GM18508 (cell line): ENCODE data around the gene TMF1.

ENCODE experiments used
- ATAC-seq: cut with Tn5 transposase; IDR thresholded peaks from one replicate; pipeline ENCODE4 v1.9.1; 2021; ENCODE audit warnings: moderate number of reproducible peaks; ENCODE audit not compliant: insufficient read depth, unreplicated experiment

The TMF1 gene

DNA sequence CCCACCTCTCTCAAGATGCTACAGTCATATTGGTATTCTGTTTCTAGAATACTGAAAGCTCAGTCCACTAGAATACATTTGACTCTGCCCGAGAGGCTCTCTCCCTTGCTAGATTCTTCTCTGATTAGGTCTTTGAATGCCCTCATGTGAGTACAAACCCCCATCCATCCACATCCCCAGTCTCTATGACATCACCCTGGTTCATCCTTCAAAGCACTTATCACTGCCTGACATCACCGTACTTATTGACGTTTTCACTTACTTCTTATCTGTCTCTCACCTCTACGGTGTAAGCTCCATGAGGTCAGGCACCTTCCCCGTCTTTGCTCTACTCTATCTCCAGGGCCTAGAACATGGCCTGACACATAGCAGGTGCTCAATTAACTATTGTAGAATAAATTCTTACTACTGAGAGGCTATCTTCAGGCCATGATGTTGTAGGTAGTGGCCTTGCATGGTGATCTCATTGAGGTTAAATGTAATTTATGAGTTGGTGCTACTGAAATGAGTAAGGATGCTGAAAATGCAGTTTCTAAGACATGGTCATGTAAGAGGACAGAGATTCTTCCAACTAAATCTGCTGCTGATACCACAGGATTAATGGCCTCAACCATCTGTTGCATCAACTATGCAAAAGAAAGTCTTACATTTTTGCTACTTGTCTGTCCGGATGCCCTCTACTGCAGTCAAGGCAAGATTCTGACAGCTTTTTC, 65.5 kb downstream of the TMF1 start:
- ATAC-seq = no peak

DNA sequence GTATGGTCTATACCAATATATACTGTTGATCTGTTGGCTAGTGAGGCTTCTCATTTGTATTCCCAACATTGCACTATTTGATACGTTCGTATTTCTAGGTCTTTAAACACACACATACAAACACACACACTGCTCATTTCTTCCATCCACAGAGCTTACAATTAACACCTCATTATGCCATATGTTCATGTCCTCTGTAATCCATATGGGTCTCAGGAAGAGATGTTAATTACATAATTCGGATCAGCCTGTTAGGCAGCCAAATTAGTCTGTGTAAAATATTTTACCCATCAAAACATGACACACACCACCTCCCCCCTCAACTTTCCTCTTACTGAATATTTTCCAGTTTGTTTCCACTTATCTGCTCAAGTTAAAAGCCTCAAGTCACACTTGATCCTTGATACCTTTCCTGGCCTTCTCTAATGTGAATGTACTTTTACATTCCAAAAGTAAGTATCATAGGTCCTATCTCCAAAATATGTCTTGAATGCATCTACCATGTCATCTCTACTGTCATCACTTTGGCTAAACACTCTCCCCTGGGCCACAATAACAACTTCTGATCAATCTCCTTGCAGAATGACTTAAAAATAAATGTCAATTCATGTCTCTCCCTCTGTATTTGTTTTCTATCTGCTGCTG, 66.9 kb downstream of the TMF1 start:
- no peak for ATAC-seq

DNA sequence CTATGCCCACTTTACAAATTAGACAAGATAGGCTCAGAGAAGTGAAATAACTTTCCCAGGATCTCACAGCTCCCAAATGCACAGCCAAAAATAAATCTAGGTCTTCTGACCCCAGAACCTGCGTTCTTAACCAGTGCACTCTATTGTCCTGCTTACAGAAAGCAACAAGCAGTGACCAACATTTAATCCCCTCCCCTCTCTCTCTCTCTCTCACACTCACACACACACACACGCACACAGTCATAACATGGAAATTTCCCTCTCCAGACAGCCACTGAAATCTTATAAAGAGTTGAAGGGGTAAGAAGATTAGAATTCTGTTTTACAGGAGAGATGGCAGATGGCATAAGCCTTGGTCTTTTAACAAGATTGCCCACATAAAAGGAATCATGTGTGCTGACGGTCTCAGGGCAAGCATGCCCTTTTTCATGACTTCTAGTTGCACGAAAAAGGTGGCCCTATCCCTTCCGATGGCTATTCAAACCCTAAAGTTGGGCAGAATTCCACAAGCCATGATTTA, 68.1 kb downstream of the TMF1 start:
- no peak for ATAC-seq

DNA sequence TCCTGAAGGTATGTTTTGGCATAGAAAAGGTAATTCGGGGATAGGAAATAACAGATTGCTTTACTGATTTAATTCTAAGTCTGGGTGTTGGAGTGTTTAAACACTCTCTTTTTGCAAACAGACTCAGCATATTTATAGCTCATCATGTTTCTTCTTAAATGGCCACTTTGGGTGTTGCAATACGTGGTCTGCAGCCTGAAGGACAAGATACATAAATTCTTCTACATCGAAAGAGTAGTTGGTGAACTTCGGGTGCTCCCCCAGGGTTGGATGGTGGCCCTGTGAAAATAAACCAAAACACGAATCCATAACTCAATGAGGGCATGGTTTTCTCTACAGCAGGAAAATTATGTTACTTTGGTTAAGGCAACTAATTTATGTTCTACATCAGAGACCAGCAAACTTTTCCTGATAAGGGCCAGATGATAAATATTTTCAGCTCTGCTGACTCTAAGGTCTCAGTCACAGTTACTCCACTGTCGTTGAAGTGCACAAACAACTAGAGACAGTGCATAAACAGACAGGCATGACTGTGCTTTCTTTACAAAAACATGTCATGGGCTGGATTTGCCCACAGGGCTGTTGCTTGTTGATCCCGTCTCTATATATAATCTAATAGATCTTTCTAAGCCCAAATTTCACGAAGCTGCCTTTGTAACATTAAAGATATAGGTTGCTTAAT, 74.5 kb downstream of the TMF1 start:
- ATAC-seq = no peak

DNA sequence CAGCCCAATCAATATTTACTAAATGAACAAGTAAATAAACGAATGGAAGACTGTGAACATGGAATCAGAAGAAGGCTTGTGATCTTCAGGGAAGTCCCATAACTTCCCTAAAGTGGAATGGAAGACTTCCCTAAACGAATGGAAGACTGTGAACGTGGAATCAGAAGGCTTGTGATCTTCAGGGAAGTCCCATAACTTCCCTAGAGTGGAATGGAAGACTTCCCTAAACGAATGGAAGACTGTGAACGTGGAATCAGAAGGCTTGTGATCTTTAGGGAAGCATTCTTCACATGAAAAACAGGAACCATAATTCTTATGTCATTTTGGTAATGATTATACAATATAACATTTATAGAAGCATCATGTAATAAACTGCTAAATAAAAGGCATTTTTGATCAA, 77.4 kb downstream of the TMF1 start:
- no peak for ATAC-seq

DNA sequence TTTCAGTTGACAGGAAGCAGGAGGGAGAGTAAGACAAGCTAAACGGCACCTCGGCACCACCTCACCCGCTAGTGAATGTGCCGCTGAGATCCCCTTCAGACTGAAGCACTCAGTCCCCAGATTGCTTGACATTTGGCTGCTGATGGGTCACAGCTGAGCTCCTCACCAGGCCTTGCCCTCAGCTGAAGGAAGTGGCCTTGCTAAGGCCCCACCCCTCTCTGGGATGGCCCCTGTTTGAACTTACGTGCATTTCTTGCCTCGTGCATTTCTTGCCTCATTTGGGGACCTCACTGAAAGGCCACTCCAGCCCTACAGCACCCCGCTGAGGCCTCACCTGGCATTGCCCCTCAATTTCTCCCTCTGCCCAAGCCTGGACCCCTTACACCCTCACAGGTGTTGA, 78.5 kb downstream of the TMF1 start:
- ATAC-seq = no peak

DNA sequence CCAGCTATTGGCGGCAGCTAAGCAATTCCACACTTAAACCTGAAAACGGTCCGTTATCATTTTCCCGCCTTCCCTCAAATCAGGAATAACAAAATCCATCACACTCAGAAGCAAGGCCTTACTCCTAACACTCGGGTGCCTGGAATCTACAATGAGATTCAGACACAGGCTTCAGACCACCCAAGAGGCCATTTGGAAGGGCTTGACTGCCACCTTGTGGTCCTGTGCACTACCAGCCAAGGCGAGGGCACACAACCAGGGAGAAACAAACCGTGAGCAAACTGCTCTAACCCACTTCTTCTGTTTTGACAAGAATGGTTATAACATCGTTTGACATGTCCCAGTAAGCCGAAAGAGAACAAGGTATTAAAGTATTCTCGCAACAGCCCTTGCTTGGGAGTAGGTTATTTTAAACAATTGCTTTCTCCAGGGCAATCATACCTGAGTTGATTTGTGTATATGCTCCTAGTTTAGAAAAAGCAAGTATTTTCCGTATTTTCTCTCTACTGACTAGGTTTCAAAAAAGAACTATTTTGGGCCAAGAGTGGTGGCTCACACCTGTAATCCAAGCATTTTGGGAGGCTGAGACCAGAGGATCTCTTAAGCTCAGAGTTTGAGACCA, 79.7 kb downstream of the TMF1 start:
- peak; percentile 71 for ATAC-seq
